GM18505 (cell line): ENCODE results near the gene SLN.
A peak's percentile ranks its signal among the peaks of the same experiment; 100 is the strongest.
"Not testable (repeated sequence)": the region's sequence is repeated elsewhere in the genome, so short reads cannot be mapped to it uniquely, and the experiment has no call there.

ENCODE experiments used
- ATAC-seq: cut with Tn5 transposase; IDR thresholded peaks from one replicate; pipeline ENCODE4 v1.9.1; 2021; ENCODE audit not compliant: unreplicated experiment
- POLR2A ChIP-seq: IDR thresholded peaks from 4 replicates; pipeline ENCODE4 v1.6.1; 2011; ENCODE audit warnings: borderline replicate concordance; ENCODE audit not compliant: insufficient read depth, insufficient read length; ENCODE audit errors: extremely low read depth

SLN gene

DNA sequence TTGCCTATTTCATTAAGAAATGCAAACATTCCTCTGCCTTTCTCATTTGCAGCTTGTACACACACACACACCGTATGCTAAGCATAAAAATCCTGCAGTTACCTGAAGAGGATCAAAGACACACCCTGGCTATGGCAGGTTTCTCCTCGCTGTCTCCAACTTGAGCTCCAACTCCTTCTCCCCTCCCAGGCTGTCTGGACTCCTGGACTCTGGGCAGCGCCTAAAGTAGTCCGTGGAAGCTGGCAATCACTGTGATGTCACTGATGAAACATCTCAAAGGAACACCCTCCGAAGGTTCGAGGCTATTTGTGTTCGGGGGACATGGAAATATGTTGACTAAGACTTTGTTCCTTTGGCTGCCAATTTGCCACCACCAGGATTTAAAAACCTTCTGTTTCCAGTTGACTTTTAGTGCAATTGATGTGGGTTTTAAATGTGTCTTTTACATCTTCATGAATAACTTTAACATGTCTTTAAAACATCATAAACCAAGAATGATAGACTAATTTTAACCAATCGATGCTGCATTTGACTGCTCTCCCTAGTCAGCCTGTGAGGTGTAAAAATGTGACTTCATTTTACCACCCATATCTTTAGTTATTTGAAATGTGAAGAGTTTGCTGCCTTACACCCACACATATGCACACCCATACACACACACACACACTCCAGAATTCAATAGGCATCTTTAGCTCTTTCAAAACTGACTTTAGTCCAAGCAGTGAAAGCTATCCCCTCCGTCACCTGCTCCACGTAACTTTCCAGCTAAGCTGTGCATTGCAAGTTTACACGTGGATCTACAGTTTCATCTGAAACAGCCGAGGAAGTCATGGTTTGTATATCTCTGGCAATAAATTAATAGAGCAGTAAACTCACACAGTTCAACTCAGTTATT, at the start of gene SLN:
SLN (minus strand) TSS at position 196 of the 895 bp plus-strand sequence.
- no peak for TF ChIP-seq POLR2A
- no peak for ATAC-seq

GRCh38 chr11:107758719-107759355, 47.0 kb upstream of the SLN start:
- not testable (repeated sequence) for ATAC-seq

- ATAC-seq = no peak
These were observed 45.8 kb upstream of the SLN start for GRCh38 chr11:107757661-107758060.

GRCh38 chr11:107756553-107756952, 44.7 kb upstream of the SLN start:
- no peak for TF ChIP-seq POLR2A

More at GRCh38 chr11:107757661-107758060, 45.8 kb upstream of the SLN start:
- TF ChIP-seq POLR2A = no peak

GRCh38 chr11:107752949-107753822, 41.3 kb upstream of the SLN start:
- ATAC-seq = no peak
- TF ChIP-seq POLR2A = no peak

More at GRCh38 chr11:107756553-107756952, 44.7 kb upstream of the SLN start:
- ATAC-seq = no peak

- no peak for ATAC-seq
- TF ChIP-seq POLR2A = no peak
These were observed 40.7 kb upstream of the SLN start for GRCh38 chr11:107752508-107752907.

DNA sequence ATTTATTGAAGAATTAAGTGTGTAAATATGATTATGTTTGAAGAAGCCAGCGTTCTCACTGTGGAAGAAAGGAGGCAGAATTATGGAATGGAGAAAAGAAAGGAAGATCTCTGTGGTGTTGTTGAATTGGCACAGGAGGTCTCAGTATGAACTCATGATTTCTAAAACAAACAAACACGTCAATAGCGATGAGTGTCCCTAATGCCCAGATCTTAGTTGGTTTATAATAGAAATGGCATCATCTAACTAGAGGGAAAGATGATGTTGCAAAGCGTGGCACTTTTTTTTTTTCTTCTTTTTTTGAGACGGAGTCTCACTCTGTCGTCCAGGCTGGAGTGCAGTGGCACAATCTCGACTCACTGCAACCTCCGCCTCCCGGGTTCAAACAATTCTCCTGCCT, 39.2 kb upstream of the SLN start:
- no peak for ATAC-seq
- TF ChIP-seq POLR2A = no peak

DNA sequence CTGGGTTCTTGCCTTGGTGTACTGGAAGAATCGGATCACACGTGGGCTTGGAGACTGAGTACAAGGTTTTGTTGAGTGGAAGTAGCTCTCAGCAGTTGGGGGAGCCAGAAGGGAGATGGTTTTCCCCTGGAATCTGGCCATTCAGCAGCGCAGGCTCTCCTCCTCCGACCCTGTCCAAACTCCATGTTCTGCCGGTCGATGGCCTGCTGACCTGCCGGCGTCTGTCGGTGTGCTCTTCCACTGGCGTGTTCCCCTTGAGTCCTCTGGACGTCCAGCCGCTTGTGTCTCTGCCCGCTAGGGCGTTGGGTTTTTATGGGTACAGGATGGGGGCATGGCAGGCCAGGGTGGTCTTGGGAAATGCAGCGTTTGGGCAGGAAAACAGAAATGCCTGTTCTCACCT, 38.5 kb upstream of the SLN start:
- no peak for ATAC-seq
- no peak for TF ChIP-seq POLR2A

GRCh38 chr11:107747622-107748021, 35.8 kb upstream of the SLN start:
- no peak for TF ChIP-seq POLR2A
- ATAC-seq = no peak

DNA sequence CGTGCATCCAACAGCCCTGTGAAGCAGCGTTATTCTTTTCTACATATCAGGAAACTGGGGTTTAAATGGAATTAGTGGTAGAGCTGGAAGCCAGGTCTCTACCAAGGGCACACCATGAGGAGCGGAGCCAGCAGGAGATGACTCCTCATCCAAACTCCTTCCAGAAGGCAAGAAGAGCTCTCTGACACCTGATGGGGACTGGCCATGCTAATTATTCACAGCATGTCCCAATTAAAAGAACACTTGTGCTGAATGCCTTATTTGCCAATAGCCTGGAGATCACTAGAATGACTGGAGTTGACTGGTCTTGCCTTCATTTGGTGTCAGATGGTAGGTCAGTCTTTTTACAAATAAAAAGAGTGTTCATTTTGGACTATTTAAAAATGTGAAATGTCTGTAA, 32.9 kb upstream of the SLN start:
- no peak for TF ChIP-seq POLR2A
- ATAC-seq = no peak

GRCh38 chr11:107743191-107743590, 31.3 kb upstream of the SLN start:
- TF ChIP-seq POLR2A = no peak
- ATAC-seq = no peak

DNA sequence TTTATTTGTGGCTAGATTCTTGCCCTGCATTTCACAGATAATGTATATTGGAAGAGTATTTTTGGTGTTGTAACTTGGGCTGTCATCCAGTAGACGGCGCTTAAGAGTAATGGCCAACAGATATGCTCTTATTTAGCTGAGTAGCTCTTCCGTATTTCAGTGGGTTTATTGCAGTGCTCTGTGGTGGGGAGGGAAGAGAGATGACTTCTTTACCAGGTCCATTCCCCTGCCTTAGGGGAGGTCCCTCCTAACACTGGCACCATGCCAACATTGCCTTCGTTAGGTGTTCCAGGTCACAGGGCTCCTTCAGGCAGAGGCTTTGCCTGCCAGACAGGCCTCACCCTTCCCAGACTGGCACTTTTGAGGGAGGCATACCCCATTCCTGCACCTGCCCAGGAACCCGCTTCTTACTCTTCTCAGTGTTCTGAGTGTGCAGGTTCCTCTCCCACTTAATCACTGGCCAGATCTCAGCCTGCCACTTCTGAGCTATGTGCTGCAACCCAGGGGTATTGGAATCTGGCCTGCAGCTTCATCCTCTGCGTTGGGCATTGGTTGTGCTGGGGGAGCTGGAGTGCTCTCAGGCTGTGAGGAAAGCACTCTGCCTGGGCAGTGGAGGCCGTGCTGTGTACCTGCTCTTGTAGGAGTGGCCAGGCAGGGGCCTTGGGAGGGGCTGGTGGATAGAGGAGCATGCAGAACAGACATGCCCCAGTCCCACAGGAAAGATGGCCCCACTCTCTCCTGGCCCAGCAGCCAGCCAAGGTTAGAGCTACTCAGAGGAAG, 29.4 kb upstream of the SLN start:
- ATAC-seq = peak; percentile 91
- TF ChIP-seq POLR2A = no peak
